Neural crest cell (in vitro differentiated cells): ENCODE results near the gene TPO. TPM values are rescaled to one million over a fixed set of nuclear protein-coding genes. Genes with fewer than 3 reads are reported as not detected.

ENCODE experiments used
- DNase-seq: peaks from one replicate; pipeline ENCODE4 v3.0.0; 2021; ENCODE audit warnings: low read depth, mixed read lengths, low spot score
- H3K27ac Mint-ChIP-seq: one replicate; pipeline ENCODE4 v1.8.0; 2021; ENCODE audit warnings: mild to moderate bottlenecking, mixed read lengths; ENCODE audit not compliant: unreplicated experiment
- H3K27me3 Mint-ChIP-seq: 2 replicates; pipeline ENCODE4 v1.8.0; 2021; ENCODE audit warnings: low read depth, mild to moderate bottlenecking, mixed read lengths
- H3K36me3 Mint-ChIP-seq: 2 replicates; pipeline ENCODE4 v1.8.0; 2021; ENCODE audit warnings: low read depth, mild to moderate bottlenecking, mixed read lengths
- H3K4me1 Mint-ChIP-seq: 2 replicates; pipeline ENCODE4 v1.8.0; 2021; ENCODE audit warnings: mixed read lengths
- H3K4me3 Mint-ChIP-seq: one replicate; pipeline ENCODE4 v1.8.0; 2021; ENCODE audit warnings: mild to moderate bottlenecking, mixed read lengths
- H3K9me3 Mint-ChIP-seq: 2 replicates; pipeline ENCODE4 v1.8.0; 2021; ENCODE audit warnings: mixed read lengths
- total RNA-seq: library from RNA; stranded (reverse); gene quantifications from 2 replicates; pipeline ENCODE4 v1.2.1, GENCODE V29; 2021
- TF ChIP-seq, protein P1 (sequence below): fragments of 200-600 bp; sonication (generic); conservative IDR thresholded peaks from 2 replicates; pipeline ENCODE4 v1.5.0; 2021; ENCODE audit warnings: antibody characterized with exemption, mild to moderate bottlenecking

TPO gene
- total RNA-seq, 1 donor from 2014 or later = not detected

DNA sequence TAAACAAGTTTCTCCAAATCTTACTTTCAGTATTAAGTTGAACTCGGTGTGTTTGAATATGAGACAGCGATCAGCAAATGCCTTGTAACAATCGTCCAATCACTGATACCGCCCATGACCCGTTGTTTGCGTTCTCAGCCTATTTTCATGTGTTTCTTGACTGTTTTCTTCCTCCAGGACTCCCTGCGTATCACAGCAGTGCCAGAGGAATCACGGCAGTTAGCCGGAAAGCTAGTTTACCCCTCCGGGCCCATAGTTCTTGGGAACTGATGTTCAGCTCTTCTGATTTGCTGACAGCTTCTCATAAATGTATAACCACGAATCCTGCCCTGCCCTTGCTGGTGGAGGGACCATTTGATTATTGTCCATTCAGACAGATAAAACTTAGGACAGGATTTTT lies 42.2 kb upstream of the TPO start:
- Mint-ChIP-seq H3K4me1 (no peaks in the 10 kb centered on the region), H3K9me3 (no peaks in the 10 kb centered on the region), H3K36me3 (no peaks in the 10 kb centered on the region), H3K27ac (peak overlapping the region; percentile 87), H3K27me3 (no peaks in the 10 kb centered on the region), H3K4me3 (no peak overlapping the region)
- DNase-seq = no peak
- TF ChIP-seq, protein P1, sequence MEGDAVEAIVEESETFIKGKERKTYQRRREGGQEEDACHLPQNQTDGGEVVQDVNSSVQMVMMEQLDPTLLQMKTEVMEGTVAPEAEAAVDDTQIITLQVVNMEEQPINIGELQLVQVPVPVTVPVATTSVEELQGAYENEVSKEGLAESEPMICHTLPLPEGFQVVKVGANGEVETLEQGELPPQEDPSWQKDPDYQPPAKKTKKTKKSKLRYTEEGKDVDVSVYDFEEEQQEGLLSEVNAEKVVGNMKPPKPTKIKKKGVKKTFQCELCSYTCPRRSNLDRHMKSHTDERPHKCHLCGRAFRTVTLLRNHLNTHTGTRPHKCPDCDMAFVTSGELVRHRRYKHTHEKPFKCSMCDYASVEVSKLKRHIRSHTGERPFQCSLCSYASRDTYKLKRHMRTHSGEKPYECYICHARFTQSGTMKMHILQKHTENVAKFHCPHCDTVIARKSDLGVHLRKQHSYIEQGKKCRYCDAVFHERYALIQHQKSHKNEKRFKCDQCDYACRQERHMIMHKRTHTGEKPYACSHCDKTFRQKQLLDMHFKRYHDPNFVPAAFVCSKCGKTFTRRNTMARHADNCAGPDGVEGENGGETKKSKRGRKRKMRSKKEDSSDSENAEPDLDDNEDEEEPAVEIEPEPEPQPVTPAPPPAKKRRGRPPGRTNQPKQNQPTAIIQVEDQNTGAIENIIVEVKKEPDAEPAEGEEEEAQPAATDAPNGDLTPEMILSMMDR = no peak

DNA sequence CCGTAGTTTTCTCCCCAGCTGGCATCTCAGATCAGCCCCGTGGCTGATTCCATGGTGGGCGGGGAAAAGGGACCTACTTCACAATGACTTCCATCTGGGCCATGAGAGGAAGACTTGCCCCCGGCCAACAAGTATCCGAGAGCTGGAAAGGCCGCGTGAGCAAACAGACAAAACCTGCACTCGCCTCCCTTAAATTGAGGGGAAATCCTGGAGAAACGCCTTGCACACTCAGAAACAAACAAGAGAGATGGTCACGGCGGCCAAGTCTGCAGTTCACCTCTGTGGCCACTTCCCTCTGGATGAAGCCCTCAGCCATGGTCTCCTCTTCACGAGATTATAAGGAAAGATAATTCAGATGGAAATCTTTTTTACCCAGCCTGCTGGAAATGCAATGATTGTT lies 39.4 kb upstream of the TPO start:
- Mint-ChIP-seq H3K4me1 (no peaks in the 10 kb centered on the region), H3K27me3 (no peaks in the 10 kb centered on the region), H3K36me3 (no peaks in the 10 kb centered on the region), H3K27ac (no peak overlapping the region), H3K9me3 (no peaks in the 10 kb centered on the region), H3K4me3 (no peak overlapping the region)
- TF ChIP-seq, protein P1 = no peak
- no peak for DNase-seq

DNA sequence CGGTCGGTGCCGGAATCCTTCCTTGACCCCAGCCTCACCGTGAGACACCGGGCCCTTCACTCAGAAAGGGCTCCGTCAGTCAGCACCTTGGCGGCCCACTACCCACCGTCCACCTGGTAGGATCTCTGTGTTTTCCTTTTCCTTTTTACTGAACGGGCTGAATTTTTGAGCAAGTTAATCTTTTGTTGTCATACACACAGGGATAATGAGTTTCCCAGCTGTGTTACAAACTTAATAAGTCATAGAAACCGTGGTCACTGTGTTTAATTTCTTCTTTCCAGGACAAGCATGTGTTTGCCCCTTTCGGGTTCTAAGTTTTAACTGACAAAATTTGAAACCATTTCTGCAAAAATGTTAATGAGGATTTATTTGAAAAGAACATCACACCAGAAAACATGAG lies 39.0 kb upstream of the TPO start:
- no peaks in the 10 kb centered on the region for H3K4me1 Mint-ChIP-seq
- H3K36me3 Mint-ChIP-seq = no peaks in the 10 kb centered on the region
- no peak for DNase-seq
- H3K27me3 Mint-ChIP-seq = no peaks in the 10 kb centered on the region
- TF ChIP-seq, protein P1 = no peak
- no peaks in the 10 kb centered on the region for H3K9me3 Mint-ChIP-seq
- H3K4me3 Mint-ChIP-seq = no peak overlapping the region
- H3K27ac Mint-ChIP-seq = no peak overlapping the region

GRCh38 chr2:1375794-1376193 lies 37.5 kb upstream of the TPO start:
- no peaks in the 10 kb centered on the region for H3K36me3 Mint-ChIP-seq
- no peaks in the 10 kb centered on the region for H3K9me3 Mint-ChIP-seq
- no peak overlapping the region for H3K27ac Mint-ChIP-seq
- no peaks in the 10 kb centered on the region for H3K4me1 Mint-ChIP-seq
- TF ChIP-seq, protein P1 = no peak
- no peaks in the 10 kb centered on the region for H3K27me3 Mint-ChIP-seq
- no peak for DNase-seq
- no peak overlapping the region for H3K4me3 Mint-ChIP-seq

GRCh38 chr2:1377473-1377872 lies 35.8 kb upstream of the TPO start:
- no peak overlapping the region for H3K27ac Mint-ChIP-seq
- peaks cover 9% of the 10 kb centered on the region for H3K27me3 Mint-ChIP-seq
- no peaks in the 10 kb centered on the region for H3K9me3 Mint-ChIP-seq
- H3K4me3 Mint-ChIP-seq = no peak overlapping the region
- no peaks in the 10 kb centered on the region for H3K36me3 Mint-ChIP-seq
- TF ChIP-seq, protein P1 = no peak
- no peak for DNase-seq
- H3K4me1 Mint-ChIP-seq = no peaks in the 10 kb centered on the region
